ENCODE results near the gene RPS18.

DNA sequence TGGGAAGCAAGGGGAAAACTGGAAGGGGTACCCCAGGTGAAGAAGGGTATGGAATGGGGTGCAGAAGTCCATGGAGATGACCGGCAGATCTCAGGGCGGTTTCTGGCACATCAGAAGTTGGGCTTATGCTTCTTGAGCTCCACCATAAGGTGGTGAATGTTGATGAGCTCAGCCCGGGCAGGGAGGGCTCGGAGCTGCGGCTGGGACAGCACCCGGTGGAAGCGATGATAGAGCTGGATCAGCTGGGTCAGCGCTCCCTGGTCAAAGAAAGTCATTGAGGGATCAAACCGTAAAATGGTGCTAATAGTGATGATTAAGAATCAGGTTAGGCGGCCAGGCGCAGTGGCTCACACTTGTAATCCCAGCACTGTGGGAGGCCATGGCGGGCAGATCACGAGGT lies 21.1 kb upstream of the RPS18 start:
- TF ChIP-seq RARB (CRISPR knock-in tag; IDR thresholded peaks at IDR 0.05), result no peak
- no peak for TF ChIP-seq BACH2 (CRISPR knock-in tag; IDR thresholded peaks at IDR 0.05; ENCODE audit: borderline replicate concordance)
- TF ChIP-seq GLIS3 (CRISPR knock-in tag; IDR thresholded peaks at IDR 0.05), result no peak
- TF ChIP-seq ZFP30 (CRISPR knock-in tag; IDR thresholded peaks at IDR 0.05), result no peak
- TF ChIP-seq PATZ1 (CRISPR knock-in tag; IDR thresholded peaks at IDR 0.05; ENCODE audit: borderline replicate concordance), result no peak
- no peak for TF ChIP-seq TOX (CRISPR knock-in tag; IDR thresholded peaks at IDR 0.05; ENCODE audit: borderline replicate concordance)
- no peak for TF ChIP-seq ZC3H10 (CRISPR knock-in tag; IDR thresholded peaks at IDR 0.05)
- no peak for TF ChIP-seq TSHZ2 (CRISPR knock-in tag; IDR thresholded peaks at IDR 0.05)
- no peak for TF ChIP-seq ZNF8 (CRISPR knock-in tag; IDR thresholded peaks at IDR 0.05)
- TF ChIP-seq OSR1 (CRISPR knock-in tag; IDR thresholded peaks at IDR 0.05), result no peak
